ENCODE data around the gene AQR.
"Not testable (repeated sequence)": the region's sequence is repeated elsewhere in the genome, so short reads cannot be mapped to it uniquely, and the experiment has no call there.

Gene AQR

DNA sequence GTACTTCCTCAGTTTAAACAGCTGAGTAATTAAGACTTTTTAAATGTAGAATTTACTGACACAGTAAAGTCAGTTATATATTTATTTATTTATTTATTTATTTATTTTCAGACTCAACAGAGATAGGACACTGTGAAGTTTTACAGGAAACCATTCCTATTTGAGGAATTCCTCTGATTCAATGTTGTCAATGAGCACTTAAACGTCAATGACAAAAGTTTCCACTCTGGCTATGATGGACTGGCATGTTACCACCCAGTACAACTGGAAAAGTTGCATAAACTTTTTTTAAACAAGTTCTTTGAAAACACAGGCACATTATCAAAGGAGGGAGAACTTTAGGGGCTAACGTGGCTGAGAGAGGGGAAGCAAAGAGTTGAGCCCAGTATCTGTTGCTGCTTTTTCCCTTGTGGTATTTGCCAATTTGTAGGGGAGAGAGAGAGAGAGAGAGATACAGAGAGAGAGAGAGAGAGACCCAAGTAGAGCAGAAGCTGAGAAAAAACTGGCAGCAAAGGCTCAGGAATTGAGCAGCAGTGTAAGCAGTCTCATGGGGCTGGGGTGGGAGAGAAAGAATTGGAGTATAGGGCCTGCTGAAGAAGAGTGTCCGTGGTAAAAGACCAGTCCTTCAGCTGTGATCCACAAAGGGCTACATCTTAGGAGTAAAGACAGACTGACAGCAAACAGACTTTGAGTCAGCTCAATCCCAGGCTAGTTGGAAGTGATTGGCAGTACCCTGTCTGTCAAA is 155.9 kb downstream of the AQR start:
- H3K4me1 ChIP-seq (ENCODE audit: control insufficient read depth, low read depth, low read length): no peaks in the 10 kb centered on the region

DNA sequence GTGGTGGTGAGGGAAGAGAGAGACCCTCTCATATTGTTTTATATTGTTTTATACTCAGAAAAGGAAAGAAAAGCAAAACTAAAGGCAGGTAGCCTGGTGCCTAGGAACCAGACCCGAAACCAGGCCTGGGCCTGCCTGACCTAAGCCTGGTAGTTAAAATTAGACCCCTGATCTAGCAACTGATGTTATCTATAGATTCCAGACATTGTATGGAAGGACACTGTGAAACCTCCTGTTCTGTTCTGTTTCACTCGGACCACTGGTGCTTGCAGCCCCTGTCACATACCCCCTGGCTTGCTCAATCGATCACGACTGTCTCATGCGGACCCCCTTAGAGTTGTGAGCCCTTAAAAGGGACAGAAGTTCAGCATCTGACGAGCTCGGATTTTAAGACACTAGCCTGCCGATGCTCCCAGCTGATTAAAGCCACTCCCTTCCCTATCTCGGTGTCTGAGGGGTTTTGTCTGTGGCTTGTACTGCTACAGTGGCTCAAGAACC is 156.6 kb downstream of the AQR start:
- H2AK5ac ChIP-seq (ENCODE audit: low read length); H3K4me1 ChIP-seq (ENCODE audit: control insufficient read depth, low read depth, low read length); H2BK5ac ChIP-seq (ENCODE audit: low read length); H3K23ac ChIP-seq (ENCODE audit: low read length); H3K4ac ChIP-seq (ENCODE audit: low read depth, low read length); H2BK15ac ChIP-seq (replicated peaks; ENCODE audit: low read depth); H3K79me2 ChIP-seq (ENCODE audit: control insufficient read depth, insufficient read depth, low read length); H4K5ac ChIP-seq (ENCODE audit: low read length); H3K18ac ChIP-seq (ENCODE audit: low read length); H3K9ac ChIP-seq (ENCODE audit: low read length); H4K8ac ChIP-seq (ENCODE audit: low read depth, low read length); H3K79me1 ChIP-seq (ENCODE audit: low read length); H3K4me3 ChIP-seq (ENCODE audit: low read length); H3K27me3 ChIP-seq (ENCODE audit: insufficient read depth, low read length, poor library complexity); H2BK120ac ChIP-seq (ENCODE audit: low read depth, low read length); H3K36me3 ChIP-seq (ENCODE audit: control insufficient read depth, insufficient read depth, low read length); H3K27ac ChIP-seq (ENCODE audit: low read depth, low read length); H3K4me2 ChIP-seq (ENCODE audit: low read length); H3K56ac ChIP-seq (ENCODE audit: low read length): not testable (repeated sequence)
- DNase-seq: peak; percentile 49
- no CpG with 5 or more reads among the region's 9 CpGs for WGBS (ENCODE audit: extremely low coverage, insufficient coverage, low lambda C conversion rate)

More for the DNA sequence above, 155.9 kb downstream of the AQR start:
- Histone ChIP-seq H4K8ac (ENCODE audit: low read depth, low read length) (no peak overlapping the region), H3K9ac (ENCODE audit: low read length) (no peak overlapping the region), H3K79me1 (ENCODE audit: low read length) (no peaks in the 10 kb centered on the region), H3K18ac (ENCODE audit: low read length) (no peak overlapping the region), H3K27ac (ENCODE audit: low read depth, low read length) (no peak overlapping the region), H3K36me3 (ENCODE audit: control insufficient read depth, insufficient read depth, low read length) (no peaks in the 10 kb centered on the region), H3K4me2 (ENCODE audit: low read length) (no peak overlapping the region), H3K4me3 (ENCODE audit: low read length) (no peak overlapping the region), H3K56ac (ENCODE audit: low read length) (no peak overlapping the region), H3K79me2 (ENCODE audit: control insufficient read depth, insufficient read depth, low read length) (no peaks in the 10 kb centered on the region), H2BK120ac (ENCODE audit: low read depth, low read length) (no peak overlapping the region), H2AK5ac (ENCODE audit: low read length) (no peak overlapping the region), H2BK15ac (replicated peaks; ENCODE audit: low read depth) (no peak overlapping the region), H3K4ac (ENCODE audit: low read depth, low read length) (no peak overlapping the region), H3K23ac (ENCODE audit: low read length) (no peak overlapping the region), H2BK5ac (ENCODE audit: low read length) (no peak overlapping the region), H3K27me3 (ENCODE audit: insufficient read depth, low read length, poor library complexity) (no peaks in the 10 kb centered on the region), H4K5ac (ENCODE audit: low read length) (no peak overlapping the region)
- no peak for DNase-seq
- WGBS (ENCODE audit: extremely low coverage, insufficient coverage, low lambda C conversion rate): no CpG with 5 or more reads among the region's 3 CpGs

DNA sequence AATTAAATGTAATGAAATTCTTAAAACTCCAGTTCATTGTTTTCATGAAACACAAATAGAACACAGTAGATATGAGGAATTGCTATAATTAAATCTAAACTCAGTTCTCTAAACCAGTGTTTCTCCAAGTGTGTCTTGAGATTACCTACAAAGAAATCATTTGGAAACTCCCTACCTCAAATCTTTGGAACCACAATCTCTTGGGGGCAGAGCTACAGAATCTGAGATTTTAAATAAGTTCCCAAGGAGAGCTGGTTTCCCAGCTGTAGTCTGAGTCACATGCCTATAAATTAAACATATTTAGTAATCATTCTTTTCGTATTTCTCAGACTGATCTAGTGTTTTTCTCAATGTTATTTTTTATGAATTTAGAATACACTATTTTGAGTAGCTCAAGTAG is 157.2 kb downstream of the AQR start:
- no peak overlapping the region for H2AK5ac ChIP-seq (ENCODE audit: low read length)
- no peak overlapping the region for H3K4me2 ChIP-seq (ENCODE audit: low read length)
- H3K79me2 ChIP-seq (ENCODE audit: control insufficient read depth, insufficient read depth, low read length): no peaks in the 10 kb centered on the region
- H2BK120ac ChIP-seq (ENCODE audit: low read depth, low read length): no peak overlapping the region
- no peak overlapping the region for H3K23ac ChIP-seq (ENCODE audit: low read length)
- no peak for DNase-seq
- no peaks in the 10 kb centered on the region for H3K36me3 ChIP-seq (ENCODE audit: control insufficient read depth, insufficient read depth, low read length)
- no peak overlapping the region for H3K9ac ChIP-seq (ENCODE audit: low read length)
- no peak overlapping the region for H2BK15ac ChIP-seq (replicated peaks; ENCODE audit: low read depth)
- no peak overlapping the region for H3K4me3 ChIP-seq (ENCODE audit: low read length)
- H4K5ac ChIP-seq (ENCODE audit: low read length): no peak overlapping the region
- H3K4me1 ChIP-seq (ENCODE audit: control insufficient read depth, low read depth, low read length): no peaks in the 10 kb centered on the region
- H3K56ac ChIP-seq (ENCODE audit: low read length): no peak overlapping the region
- H3K27ac ChIP-seq (ENCODE audit: low read depth, low read length): no peak overlapping the region
- no peaks in the 10 kb centered on the region for H3K79me1 ChIP-seq (ENCODE audit: low read length)
- H3K18ac ChIP-seq (ENCODE audit: low read length): no peak overlapping the region
- H3K4ac ChIP-seq (ENCODE audit: low read depth, low read length): no peak overlapping the region
- no CpG with 5 or more reads among the region's 1 CpG for WGBS (ENCODE audit: extremely low coverage, insufficient coverage, low lambda C conversion rate)
- H3K27me3 ChIP-seq (ENCODE audit: insufficient read depth, low read length, poor library complexity): no peaks in the 10 kb centered on the region
- no peak overlapping the region for H2BK5ac ChIP-seq (ENCODE audit: low read length)
- no peak overlapping the region for H4K8ac ChIP-seq (ENCODE audit: low read depth, low read length)

DNA sequence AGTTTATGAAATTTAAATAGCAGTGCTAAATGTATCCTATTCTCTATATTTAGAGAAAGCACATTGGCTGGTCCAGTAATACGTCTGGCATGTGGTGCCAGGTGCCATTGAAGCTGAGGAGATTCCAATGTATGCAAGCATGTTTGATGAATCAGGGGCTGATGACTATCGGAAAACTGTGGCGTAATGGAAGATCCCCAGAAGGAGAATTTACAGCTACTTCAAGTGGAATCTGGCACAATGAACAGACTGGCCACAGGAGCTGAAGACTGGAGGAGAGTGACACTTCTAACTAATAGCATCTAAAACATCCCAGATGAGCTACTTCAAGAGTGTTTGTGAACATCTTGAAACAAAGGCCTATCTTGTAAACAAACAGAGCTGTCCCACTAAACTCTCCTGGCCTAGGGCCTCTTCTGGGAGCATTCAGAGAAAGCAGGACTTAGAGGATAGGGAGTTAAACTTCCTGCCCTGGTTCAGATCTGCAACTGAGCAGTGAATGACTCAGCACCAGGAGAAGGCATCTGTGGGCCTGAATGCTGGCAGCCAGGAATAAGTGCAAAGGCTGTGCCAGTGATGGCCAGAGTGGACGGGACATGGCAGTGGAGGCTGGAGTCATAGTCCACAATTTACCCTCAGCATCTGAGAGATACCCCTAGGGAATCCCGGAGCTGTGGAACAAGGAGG is 159.0 kb downstream of the AQR start:
- H3K23ac ChIP-seq (ENCODE audit: low read length): no peak overlapping the region
- H2AK5ac ChIP-seq (ENCODE audit: low read length): no peak overlapping the region
- H3K27ac ChIP-seq (ENCODE audit: low read depth, low read length): no peak overlapping the region
- peak; percentile 51 for DNase-seq
- H3K79me1 ChIP-seq (ENCODE audit: low read length): no peaks in the 10 kb centered on the region
- no peak overlapping the region for H3K56ac ChIP-seq (ENCODE audit: low read length)
- no peak overlapping the region for H3K9ac ChIP-seq (ENCODE audit: low read length)
- no peak overlapping the region for H3K4ac ChIP-seq (ENCODE audit: low read depth, low read length)
- no peaks in the 10 kb centered on the region for H3K79me2 ChIP-seq (ENCODE audit: control insufficient read depth, insufficient read depth, low read length)
- no peaks in the 10 kb centered on the region for H3K36me3 ChIP-seq (ENCODE audit: control insufficient read depth, insufficient read depth, low read length)
- H2BK5ac ChIP-seq (ENCODE audit: low read length): no peak overlapping the region
- H4K5ac ChIP-seq (ENCODE audit: low read length): no peak overlapping the region
- no peak overlapping the region for H2BK120ac ChIP-seq (ENCODE audit: low read depth, low read length)
- no peaks in the 10 kb centered on the region for H3K4me1 ChIP-seq (ENCODE audit: control insufficient read depth, low read depth, low read length)
- H3K4me3 ChIP-seq (ENCODE audit: low read length): no peak overlapping the region
- WGBS (ENCODE audit: extremely low coverage, insufficient coverage, low lambda C conversion rate): no CpG with 5 or more reads among the region's 5 CpGs
- no peak overlapping the region for H4K8ac ChIP-seq (ENCODE audit: low read depth, low read length)
- no peaks in the 10 kb centered on the region for H3K27me3 ChIP-seq (ENCODE audit: insufficient read depth, low read length, poor library complexity)
- no peak overlapping the region for H3K4me2 ChIP-seq (ENCODE audit: low read length)
- peak overlapping the region; percentile 56 for H3K18ac ChIP-seq (ENCODE audit: low read length)
- no peak overlapping the region for H2BK15ac ChIP-seq (replicated peaks; ENCODE audit: low read depth)

DNA sequence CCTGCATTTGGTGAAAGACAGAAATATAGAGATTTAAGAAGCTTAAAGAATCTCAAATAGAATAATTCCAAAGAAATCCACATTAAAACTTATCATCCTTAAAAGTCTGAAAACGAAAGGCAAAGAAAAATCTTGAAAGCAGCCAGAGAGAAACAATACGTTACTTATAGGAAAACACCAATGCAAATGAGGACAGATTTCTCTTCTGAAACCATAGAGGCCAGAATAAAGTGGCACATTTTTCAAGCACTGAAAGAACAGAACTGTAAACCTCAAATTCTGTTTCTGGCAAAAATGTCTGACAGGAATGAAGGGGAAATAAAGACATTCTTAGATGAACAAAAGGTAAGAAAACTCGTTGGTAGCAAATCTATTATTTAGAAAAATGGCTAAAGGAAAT is 160.4 kb downstream of the AQR start:
- Histone ChIP-seq H4K5ac (ENCODE audit: low read length) (no peak overlapping the region), H3K79me1 (ENCODE audit: low read length) (no peaks in the 10 kb centered on the region), H2BK5ac (ENCODE audit: low read length) (no peak overlapping the region), H3K4me1 (ENCODE audit: control insufficient read depth, low read depth, low read length) (no peaks in the 10 kb centered on the region), H3K18ac (ENCODE audit: low read length) (no peak overlapping the region), H3K4me3 (ENCODE audit: low read length) (no peak overlapping the region), H3K23ac (ENCODE audit: low read length) (no peak overlapping the region), H2BK120ac (ENCODE audit: low read depth, low read length) (no peak overlapping the region), H3K4me2 (ENCODE audit: low read length) (no peak overlapping the region), H3K36me3 (ENCODE audit: control insufficient read depth, insufficient read depth, low read length) (no peaks in the 10 kb centered on the region), H3K9ac (ENCODE audit: low read length) (no peak overlapping the region), H2AK5ac (ENCODE audit: low read length) (no peak overlapping the region), H3K27me3 (ENCODE audit: insufficient read depth, low read length, poor library complexity) (no peaks in the 10 kb centered on the region), H2BK15ac (replicated peaks; ENCODE audit: low read depth) (no peak overlapping the region), H3K4ac (ENCODE audit: low read depth, low read length) (no peak overlapping the region), H3K56ac (ENCODE audit: low read length) (no peak overlapping the region), H4K8ac (ENCODE audit: low read depth, low read length) (no peak overlapping the region), H3K27ac (ENCODE audit: low read depth, low read length) (no peak overlapping the region), H3K79me2 (ENCODE audit: control insufficient read depth, insufficient read depth, low read length) (no peaks in the 10 kb centered on the region)
- DNase-seq: no peak
- WGBS (ENCODE audit: extremely low coverage, insufficient coverage, low lambda C conversion rate): no CpG with 5 or more reads among the region's 3 CpGs

All from mesendoderm (in vitro differentiated cells).